NCI-H345 (cell line): Measurements from ENCODE around the gene EHD1.

Experiments
- DNase-seq: peaks from one replicate; lab custom pipeline; 2025; lab: John Stamatoyannopoulos, UW

EHD1 gene

DNA sequence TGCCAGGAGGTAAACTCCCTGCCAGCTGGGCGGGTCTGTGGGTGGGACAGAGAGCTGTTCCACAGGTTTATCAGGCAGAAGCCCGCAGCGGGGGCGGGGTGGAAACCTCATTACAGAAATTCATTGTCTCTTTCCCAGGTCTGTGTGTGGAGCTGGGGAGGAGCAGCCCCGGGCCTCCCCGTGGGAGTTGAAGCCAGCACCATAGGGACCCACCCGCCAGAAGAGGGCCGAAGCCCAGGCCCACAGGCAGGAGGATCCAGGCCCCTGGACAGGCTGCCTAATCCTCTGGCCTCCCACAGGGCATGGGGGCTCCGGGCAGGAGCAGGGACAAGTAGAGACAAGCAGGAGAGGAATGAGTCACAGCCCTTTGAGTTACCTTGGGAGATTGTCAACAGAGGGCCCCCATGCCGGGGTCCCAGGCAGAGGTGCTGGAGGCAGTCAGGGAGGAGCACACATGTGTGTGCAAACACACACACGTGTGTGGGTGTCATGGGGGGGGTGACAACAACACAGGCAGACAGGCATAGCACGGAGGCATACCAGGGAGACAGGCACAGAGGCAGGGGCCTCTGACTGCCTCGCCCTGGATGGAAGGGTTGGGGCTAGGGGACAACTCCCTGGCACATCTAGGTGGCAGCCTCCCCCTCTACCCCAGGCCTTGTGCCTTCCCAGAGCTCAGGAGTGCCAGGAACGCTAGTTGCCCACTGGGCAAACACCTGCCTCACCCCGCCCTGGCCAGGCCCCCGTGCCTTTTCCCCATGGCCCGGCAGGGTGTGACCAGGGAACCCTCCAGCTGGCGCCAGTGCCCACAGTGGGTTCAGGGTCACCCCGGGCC lies 35.4 kb downstream of the EHD1 start:
- DNase-seq, result peak; percentile 53

GRCh38 chr11:64842366-64842759 lies 36.1 kb downstream of the EHD1 start:
- no peak for DNase-seq

- no peak for DNase-seq
These were observed 36.6 kb downstream of the EHD1 start for GRCh38 chr11:64841592-64842365.

GRCh38 chr11:64839887-64840782 lies 38.3 kb downstream of the EHD1 start:
- no peak for DNase-seq

DNA sequence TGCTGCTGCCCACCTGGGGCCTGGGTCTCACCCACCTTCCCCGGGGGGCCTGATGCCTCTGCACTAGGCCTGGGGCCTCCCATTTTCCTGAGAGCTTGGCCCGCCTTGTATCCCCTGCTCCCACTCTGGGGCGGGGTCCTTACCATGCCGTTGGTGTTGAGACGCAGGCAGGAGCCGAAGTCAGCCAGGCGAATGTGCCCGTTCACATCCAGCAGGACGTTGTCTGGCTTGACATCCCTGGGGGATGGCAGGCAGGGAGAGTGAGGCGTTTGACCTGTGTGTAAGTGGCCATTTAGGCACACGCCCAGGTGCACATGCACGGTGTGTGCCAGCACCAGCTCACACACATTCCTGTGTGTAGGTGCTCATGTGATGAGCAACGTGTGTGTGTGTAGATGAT lies 39.1 kb downstream of the EHD1 start:
- DNase-seq, result no peak

DNA sequence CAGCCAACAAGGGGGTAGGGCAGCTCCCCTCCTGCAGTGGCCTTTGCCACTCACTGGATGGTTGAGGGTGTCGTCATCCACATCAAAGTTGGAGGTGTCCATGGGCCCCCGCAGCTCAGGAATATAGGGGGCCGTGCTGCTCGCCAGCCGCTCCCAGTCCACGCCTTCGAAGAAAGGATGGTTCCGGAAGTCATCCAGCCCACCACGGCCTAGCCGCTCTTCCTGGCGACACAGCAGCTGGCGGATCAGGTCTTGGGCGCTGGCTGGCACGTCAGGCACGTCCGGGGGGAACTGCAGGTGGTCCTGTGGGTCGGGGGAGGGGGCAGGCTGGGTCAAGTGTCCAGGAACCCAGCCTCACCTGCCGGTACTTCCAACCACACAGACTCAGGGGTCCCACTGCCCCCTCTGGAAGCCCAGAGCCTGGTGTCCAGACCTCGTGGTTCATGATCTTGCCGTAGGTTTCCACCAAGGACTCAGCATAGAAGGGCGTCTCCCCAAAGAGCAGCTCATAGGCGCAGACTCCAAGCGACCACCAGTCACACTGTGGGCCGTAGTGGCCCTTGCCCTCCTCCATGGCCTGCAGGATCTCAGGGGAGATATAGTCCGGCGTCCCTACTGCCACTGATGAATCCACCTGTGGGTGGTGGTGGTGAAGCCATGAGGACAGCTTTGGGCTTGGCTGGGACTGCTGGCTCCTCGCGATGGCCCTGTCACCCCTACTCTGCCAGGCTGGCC lies 39.7 kb downstream of the EHD1 start:
- no peak for DNase-seq

DNA sequence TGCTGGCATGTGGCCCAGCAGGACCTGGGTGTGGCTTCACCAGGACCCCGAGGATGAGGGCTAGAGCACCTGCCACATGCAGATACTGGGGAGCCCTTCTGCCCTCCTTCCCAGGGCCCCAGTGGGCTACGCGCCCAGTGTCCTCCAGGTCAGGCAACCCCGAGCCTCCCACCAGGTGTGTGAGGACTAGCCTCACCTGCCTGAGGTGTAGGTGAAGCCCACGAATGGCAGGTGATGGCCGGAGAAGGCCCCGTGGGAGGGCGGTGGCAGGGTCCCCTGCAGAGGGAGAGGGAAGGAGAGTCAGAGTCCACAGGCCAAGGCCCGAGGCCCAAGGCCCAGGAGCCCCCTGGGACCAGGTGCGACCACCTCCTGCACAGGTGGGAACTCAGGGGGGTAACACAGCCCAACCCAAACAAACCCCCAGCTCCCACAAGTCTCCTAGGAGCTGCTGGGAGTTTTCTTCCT lies 40.5 kb downstream of the EHD1 start:
- DNase-seq, result no peak

DNA sequence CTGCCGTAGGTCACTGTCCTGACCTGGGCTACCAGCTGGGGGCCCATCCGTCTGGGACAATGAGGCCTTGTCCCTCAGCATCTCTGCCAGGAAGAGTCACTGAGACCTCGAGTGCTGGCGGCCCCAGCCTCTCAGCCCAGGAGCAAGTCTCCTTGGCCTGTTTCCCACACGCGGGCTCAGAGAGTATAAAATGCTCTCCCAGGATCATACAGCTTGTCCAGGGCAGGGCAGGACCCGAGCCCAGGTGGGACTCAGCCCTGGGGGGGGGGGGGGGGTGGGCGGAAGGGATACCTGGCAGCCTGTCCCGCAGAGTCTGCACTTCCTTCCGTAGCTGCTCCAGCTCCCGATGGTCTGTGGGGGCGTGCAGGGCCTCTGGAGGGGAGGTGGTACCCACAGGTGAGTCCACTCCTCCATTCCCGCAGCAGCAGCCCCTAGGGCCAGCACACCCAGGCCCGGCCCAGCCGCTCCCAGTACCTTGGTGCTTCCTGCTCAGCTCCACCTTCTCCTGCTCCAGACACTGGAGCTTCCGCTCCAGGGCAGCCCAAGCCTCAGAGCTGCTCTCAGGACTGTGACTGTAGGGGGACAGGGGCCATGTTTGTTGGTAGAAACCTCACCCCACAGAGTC lies 41.9 kb downstream of the EHD1 start:
- no peak for DNase-seq

DNA sequence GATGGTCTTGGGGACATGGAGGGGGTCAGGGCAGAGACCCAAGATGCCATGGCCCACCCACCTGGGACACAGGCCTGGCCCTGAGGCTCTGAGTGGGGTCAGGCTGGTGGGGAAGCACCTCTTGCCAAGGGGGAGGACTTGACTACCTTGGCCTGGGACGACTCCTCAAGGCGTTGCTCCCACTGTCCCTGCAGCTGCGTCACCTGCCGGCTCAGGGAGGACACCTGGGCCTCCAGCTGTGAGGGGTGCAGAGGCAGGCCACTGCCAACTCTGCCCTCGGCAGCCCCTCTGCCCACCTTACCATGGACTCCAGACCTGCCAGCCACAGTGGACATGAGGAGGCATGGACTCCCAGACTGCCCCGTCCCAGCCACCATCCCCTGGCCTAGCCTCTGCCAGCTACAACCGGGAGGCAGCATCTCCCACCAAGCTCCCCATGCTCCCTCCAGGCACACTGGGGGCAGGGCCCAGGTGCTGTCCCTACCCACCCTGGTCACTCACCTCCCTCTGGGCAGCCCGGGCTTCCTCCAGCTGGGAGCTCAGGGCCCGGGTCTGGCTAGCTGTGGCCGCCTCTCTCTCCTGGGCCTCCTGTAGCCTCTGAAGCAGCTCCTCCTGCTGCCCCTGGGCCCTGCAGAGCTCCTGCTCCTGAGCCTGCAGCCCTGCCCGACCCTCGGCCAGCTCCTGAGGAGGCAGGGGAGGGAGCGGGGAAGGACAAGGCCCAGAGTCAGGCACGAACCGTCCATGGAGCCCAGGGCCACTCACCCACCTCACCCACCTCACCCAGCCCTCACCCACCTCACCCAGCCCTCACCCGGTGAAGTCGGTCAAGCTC lies 42.6 kb downstream of the EHD1 start:
- DNase-seq, result no peak

DNA sequence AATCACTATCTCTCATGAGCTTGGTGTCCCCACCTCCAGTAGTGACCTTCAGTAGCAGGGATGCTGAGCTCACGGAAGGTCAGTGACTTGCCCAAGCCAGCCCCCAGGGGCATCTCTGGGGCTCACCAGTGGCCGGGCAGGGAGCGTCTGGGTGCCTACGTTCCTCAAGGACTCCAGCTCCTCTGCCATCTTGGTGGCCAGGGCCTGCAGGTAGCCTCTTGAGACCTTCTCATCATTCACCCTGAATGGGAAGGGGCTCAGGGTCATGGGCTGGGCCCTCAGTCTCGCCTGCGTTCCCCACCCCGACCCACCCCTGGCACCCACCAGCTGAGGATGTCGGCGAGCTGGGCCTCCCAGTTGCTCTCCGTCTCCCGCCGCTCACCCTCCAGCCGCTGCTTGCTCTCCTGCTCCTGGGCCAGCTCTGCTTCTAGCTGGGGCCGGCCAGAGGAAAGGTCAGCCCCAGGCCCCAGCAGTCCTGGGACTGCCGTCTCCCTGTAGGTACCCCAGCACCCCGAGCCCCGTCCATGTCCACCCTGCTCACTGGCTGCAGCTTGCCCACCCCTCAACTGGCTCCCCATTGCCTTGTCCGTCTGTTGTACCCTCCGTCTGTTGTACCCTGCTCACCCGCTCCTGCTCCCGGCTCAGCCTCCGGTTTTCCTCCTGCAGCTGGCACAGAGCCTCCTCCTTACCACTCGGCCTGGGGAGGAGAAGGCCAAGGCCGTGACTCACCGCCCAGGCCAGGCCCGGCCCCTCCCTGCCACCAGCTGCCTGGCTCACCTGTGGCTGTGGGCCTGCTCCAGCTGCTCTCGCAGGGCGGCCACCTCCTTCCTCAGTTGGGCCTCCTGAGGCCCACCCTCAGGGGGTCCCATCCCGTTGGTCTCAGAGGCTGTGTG lies 43.5 kb downstream of the EHD1 start:
- no peak for DNase-seq

GRCh38 chr11:64834031-64834722 lies 44.2 kb downstream of the EHD1 start:
- no peak for DNase-seq

DNA sequence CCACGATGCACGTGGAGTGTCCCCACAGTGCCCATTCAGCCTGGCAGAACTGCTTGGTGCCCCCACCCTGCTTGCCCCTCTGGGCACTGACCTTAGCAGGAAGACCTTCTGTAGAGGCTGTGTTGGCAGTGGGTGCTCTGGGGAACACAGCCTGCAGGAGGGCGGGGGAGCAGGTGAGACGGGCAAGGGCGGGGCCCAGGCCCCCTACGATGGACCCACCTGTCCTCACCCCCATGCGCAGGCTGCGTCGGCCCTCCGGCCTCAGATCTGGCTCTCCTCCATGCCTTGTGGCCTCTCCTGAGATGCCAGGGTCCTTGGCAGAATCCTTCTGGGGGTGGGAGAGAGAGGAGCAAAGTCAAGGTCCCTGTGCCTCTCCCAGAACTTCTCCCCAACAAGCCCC lies 44.9 kb downstream of the EHD1 start:
- DNase-seq, result no peak

DNA sequence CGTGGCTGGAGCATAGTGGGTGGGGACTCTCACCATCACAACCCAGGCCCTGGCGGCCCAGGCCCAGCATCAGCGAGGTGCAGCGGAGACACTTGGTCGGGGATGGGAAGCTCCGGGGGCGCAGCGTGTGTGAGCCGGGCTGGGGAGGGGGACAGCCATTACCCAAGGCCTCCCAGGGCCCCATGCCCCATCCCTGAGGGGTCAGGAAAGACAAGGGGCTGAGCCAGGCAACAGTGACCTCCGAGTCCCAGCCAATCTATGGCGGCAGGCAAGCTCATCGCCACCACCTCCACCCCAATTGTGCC lies 45.3 kb downstream of the EHD1 start:
- DNase-seq, result no peak

- no peak for DNase-seq
These were observed 45.8 kb downstream of the EHD1 start for GRCh38 chr11:64832467-64833197.

- DNase-seq, result no peak
These were observed 47.0 kb downstream of the EHD1 start for GRCh38 chr11:64831411-64831891.

- DNase-seq, result no peak
These were observed 48.7 kb downstream of the EHD1 start for GRCh38 chr11:64829536-64830251.

GRCh38 chr11:64827451-64827839 lies 51.0 kb downstream of the EHD1 start:
- DNase-seq, result no peak
